ENCODE results near the gene NACA2. TPM values are rescaled to one million over a fixed set of nuclear protein-coding genes. Genes with fewer than 3 reads are reported as not detected.
A peak's percentile ranks its signal among the peaks of the same experiment; 100 is the strongest.
"Not testable (repeated sequence)": the region's sequence is repeated elsewhere in the genome, so short reads cannot be mapped to it uniquely, and the experiment has no call there.

The NACA2 gene
- total and polyA plus RNA-seq, 8 donors: 1.5 to 6.4 (median 2.3) TPM; not detected in 2

DNA sequence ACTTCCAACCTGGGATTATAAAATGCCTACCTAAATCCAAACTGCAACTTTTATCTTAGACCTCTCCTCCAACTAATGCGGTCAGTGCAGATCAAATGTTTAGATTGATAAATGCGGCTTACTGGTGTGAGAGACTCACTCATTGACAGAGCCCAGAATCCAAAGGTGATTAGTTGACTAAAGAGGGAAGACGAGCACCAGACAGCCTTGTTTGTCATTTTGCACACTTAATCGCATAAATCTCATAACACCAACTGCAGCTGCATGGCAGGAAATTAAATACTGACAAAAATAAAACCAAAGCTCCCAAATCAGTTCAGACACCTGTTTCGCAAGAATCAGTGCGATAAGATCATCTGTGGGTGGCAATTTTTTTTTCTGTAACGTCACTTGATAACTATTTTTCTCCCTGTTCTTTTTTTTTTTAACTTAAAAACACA, 35.9 kb downstream of the NACA2 start:
- ATAC-seq (no peak), DNase-seq (no peak)
- TF ChIP-seq, protein P1, sequence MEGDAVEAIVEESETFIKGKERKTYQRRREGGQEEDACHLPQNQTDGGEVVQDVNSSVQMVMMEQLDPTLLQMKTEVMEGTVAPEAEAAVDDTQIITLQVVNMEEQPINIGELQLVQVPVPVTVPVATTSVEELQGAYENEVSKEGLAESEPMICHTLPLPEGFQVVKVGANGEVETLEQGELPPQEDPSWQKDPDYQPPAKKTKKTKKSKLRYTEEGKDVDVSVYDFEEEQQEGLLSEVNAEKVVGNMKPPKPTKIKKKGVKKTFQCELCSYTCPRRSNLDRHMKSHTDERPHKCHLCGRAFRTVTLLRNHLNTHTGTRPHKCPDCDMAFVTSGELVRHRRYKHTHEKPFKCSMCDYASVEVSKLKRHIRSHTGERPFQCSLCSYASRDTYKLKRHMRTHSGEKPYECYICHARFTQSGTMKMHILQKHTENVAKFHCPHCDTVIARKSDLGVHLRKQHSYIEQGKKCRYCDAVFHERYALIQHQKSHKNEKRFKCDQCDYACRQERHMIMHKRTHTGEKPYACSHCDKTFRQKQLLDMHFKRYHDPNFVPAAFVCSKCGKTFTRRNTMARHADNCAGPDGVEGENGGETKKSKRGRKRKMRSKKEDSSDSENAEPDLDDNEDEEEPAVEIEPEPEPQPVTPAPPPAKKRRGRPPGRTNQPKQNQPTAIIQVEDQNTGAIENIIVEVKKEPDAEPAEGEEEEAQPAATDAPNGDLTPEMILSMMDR (IDR thresholded peaks at IDR 0.05): no peak
- H3K9me3 ChIP-seq: no peaks in the 10 kb centered on the region
- H3K4me1 ChIP-seq: no peaks in the 10 kb centered on the region
- no peak overlapping the region for H3K4me3 ChIP-seq
- H3K27me3 ChIP-seq: peaks cover 0 to 42% of the 10 kb centered on the region in 2 donors
- H3K27ac ChIP-seq: no peak overlapping the region
- intact Hi-C loops (cut with DNase I): no loop called here
- H3K36me3 ChIP-seq: no peaks in the 10 kb centered on the region

DNA sequence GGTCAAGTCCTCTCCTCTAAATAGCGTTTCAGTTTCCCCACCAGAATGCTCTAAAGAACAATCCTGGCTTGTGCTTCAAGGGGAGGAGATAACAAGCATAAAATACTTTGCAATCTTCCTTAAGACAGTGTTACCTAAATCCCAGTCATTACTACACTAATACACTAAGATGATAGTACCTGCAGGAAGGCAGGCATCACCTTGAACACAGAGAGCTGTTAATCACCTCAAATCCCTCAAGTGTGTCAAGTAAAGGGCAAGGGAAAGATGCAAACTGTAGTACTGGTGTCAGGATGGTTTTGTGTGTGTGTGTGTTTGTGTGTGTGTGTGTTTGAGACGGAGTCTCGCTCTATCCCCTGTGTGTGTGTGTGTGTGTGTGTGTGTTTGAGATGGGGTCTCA, 36.8 kb downstream of the NACA2 start:
- DNase-seq (no peak), ATAC-seq (no peak)
- Histone ChIP-seq H3K36me3 (no peaks in the 10 kb centered on the region), H3K4me3 (no peak overlapping the region), H3K27ac (no peak overlapping the region), H3K9me3 (no peaks in the 10 kb centered on the region), H3K27me3 (peaks cover 0 to 48% of the 10 kb centered on the region in 2 donors), H3K4me1 (no peaks in the 10 kb centered on the region)
- intact Hi-C loops (cut with DNase I): loop anchor here in 1 of 2 donors (5.0 kb wide), 1 partner anchor 137 kb away; no protein-coding TSS in a partner anchor
- TF ChIP-seq, protein P1 (IDR thresholded peaks at IDR 0.05): no peak

DNA sequence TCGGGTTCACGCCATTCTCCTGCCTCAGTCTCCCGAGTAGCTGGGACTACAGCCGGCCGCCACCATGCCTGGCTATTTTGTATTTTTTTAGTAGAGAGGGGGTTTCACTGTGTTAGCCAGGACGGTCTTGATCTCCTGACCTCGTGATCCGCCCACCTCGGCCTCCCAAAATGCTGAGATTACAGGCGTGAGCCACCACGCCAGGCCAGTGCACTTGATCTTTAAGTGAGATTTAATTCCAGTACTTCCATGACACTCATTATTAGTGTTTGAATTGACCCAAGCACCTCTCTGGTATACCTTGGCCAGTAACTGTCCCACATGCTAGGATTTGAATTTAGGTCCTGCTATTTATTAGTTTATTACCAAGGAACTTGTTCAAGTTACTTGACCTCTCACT, 38.5 kb downstream of the NACA2 start:
- H3K4me3 ChIP-seq, DNase-seq, H3K27ac ChIP-seq, H3K9me3 ChIP-seq, H3K36me3 ChIP-seq, H3K4me1 ChIP-seq, ATAC-seq: not testable (repeated sequence)
- peaks cover 0 to 52% of the 10 kb centered on the region in 2 donors for H3K27me3 ChIP-seq
- intact Hi-C loops (cut with DNase I): loop anchor here in 1 of 2 donors (5.0 kb wide), 1 partner anchor 135 kb away; no protein-coding TSS in a partner anchor

DNA sequence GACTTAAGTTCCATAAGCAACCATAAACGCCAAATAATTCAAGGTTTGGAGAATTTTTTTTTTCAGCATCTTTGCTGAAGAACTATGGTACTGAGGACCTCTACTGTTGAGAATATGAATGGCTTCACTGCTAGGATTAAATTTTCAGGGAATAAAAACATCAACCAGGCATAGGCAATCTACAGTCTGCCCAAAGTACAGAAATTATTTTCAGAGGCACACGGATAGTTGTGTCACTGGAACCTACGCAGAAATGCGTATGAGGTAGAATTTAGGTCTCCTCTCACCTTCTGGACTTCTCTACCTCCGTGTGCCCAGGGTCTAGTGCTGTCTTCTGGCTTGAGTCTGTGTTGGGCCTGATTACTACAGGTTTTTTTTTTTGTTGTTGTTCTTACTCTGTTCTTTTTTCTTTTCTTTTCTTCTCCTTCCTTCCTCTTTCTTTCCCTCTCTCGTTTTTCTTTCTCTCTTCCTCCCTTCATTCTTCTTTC, 39.7 kb downstream of the NACA2 start:
- H3K4me3 ChIP-seq: no peak overlapping the region
- DNase-seq (peak in 2 of 4 donors; percentile 53 to 68), ATAC-seq (peak; percentile 70)
- no peaks in the 10 kb centered on the region for H3K36me3 ChIP-seq
- intact Hi-C loops (cut with DNase I): loop anchor here in 1 of 2 donors (5.0 kb wide), 1 partner anchor 134 kb away; no protein-coding TSS in a partner anchor
- TF ChIP-seq, protein P1 (IDR thresholded peaks at IDR 0.05): peak; percentile 44 to 50
- H3K27ac ChIP-seq: no peak overlapping the region
- no peaks in the 10 kb centered on the region for H3K9me3 ChIP-seq
- no peaks in the 10 kb centered on the region for H3K4me1 ChIP-seq
- peaks cover 0 to 46% of the 10 kb centered on the region in 2 donors for H3K27me3 ChIP-seq

DNA sequence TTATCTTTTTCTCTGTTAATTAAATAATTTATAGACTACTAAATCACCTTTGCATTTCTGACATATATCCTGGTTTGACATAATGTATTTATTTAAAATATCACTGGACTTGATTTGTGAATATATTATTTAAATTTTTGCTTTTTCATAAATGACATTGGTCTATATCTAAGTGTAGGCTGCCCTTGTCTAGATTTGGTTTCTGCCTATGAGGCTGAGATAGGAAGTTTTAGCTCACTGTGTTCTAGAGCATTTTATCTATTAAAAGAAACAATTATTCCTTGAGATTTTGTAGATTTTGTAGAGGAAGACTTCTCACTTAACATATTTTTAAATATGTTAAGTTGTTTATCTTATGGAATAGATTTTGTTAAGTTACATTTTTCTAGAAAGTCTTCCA, 43.9 kb downstream of the NACA2 start:
- H3K27me3 ChIP-seq: peaks cover 0 to 24% of the 10 kb centered on the region in 2 donors
- DNase-seq (no peak), ATAC-seq (no peak)
- peaks cover 0 to 3% of the 10 kb centered on the region in 2 donors for H3K9me3 ChIP-seq
- no peaks in the 10 kb centered on the region for H3K4me1 ChIP-seq
- intact Hi-C loops (cut with DNase I): no loop called here
- H3K36me3 ChIP-seq: no peaks in the 10 kb centered on the region
- TF ChIP-seq, protein P1 (IDR thresholded peaks at IDR 0.05): no peak
- H3K27ac ChIP-seq: no peak overlapping the region
- no peak overlapping the region for H3K4me3 ChIP-seq

All from left lung (tissue), 10 donors.